Bone marrow (tissue), 2 donors: ENCODE results near the gene TMEM9.

Experiments
- DNase-seq, 2 donors: peaks; one replicate each; lab custom pipeline; 2025; lab: John Stamatoyannopoulos, UW

The TMEM9 gene

GRCh38 chr1:201126832-201127754 lies 27.2 kb downstream of the TMEM9 start, which contains the start of gene ASCL5:
TSS of gene ASCL5 (minus strand) at chr1:201127184. CDS start at chr1:201115372, 11,812 bp downstream.
- no peak for DNase-seq

- DNase-seq = no peak
Measured at GRCh38 chr1:201126463-201126831, 27.8 kb downstream of the TMEM9 start.

- no peak for DNase-seq
Measured at GRCh38 chr1:201125800-201126199, 28.5 kb downstream of the TMEM9 start.

GRCh38 chr1:201125019-201125418 lies 29.3 kb downstream of the TMEM9 start:
- no peak for DNase-seq

GRCh38 chr1:201123866-201124265 lies 30.4 kb downstream of the TMEM9 start:
- DNase-seq = peak in 1 of 2 donors; percentile 6

GRCh38 chr1:201122321-201122957 lies 31.8 kb downstream of the TMEM9 start:
- no peak for DNase-seq

GRCh38 chr1:201119206-201120197 lies 34.8 kb downstream of the TMEM9 start:
- DNase-seq = no peak

- no peak for DNase-seq
Measured at GRCh38 chr1:201116091-201116490, 38.2 kb downstream of the TMEM9 start.

- no peak for DNase-seq
Measured at GRCh38 chr1:201115390-201115937, 38.8 kb downstream of the TMEM9 start.

GRCh38 chr1:201114245-201115131 lies 39.8 kb downstream of the TMEM9 start:
- DNase-seq = peak; percentile 54 to 57

GRCh38 chr1:201113451-201114244 lies 40.6 kb downstream of the TMEM9 start:
- DNase-seq = no peak

- no peak for DNase-seq
Measured at GRCh38 chr1:201112926-201113325, 41.3 kb downstream of the TMEM9 start.

- DNase-seq = no peak
Measured at GRCh38 chr1:201112173-201112731, 42.0 kb downstream of the TMEM9 start, which contains the start of gene CACNA1S. TSS of gene CACNA1S (minus strand) at chr1:201112426. CDS start at chr1:201112339, 87 bp downstream.

- no peak for DNase-seq
Measured at GRCh38 chr1:201111672-201112071, 42.6 kb downstream of the TMEM9 start.

GRCh38 chr1:201111156-201111555 lies 43.1 kb downstream of the TMEM9 start:
- no peak for DNase-seq

GRCh38 chr1:201110616-201111015 lies 43.7 kb downstream of the TMEM9 start:
- no peak for DNase-seq

- DNase-seq = no peak
Measured at GRCh38 chr1:201110138-201110537, 44.1 kb downstream of the TMEM9 start.

GRCh38 chr1:201109651-201110050 lies 44.6 kb downstream of the TMEM9 start:
- no peak for DNase-seq

GRCh38 chr1:201108614-201109013 lies 45.7 kb downstream of the TMEM9 start:
- no peak for DNase-seq
